ENCODE results near the gene VPS13D. TPM values are rescaled to one million over a fixed set of nuclear protein-coding genes. Genes with fewer than 3 reads are reported as not detected.

The VPS13D gene
- total RNA-seq, 1 donor from 2014 or later = 105 TPM

DNA sequence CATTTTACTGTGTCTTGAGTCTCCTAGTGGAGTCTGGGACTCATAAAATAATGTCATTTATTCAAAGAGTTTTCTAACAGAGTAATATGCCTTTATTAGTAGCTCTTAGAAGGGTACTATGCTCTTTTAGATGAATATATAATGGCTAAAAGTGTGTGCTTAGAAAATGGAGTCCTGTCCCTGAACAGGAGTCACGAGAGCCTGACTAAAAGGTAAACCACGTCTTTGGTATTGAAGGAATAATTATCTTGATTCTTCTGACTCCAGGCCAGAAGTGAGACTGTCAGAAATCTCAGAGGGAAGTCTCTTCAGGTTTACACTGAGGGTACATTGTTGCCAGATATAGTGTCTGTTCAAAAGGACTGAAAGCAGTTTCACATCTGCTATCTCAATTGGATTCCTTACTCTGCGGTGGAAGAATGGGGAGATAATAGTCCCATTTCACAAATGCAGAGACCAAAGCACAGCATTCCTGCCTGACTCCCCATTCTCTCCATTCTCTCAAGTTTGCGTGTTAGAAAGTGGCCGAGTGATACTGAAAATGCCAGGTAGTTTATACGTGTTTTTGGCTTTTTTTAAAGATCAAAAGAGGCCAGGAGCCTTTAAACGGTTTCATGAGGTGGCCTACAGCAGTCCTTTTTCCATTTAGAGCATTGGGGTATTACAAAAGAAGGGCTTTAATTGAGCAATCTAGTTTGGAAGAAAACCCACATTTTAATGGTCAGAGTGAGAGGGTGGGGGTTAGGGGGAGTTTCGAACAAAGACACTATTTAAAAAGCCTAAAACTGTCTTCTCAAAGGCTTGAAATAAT is 176.6 kb downstream of the VPS13D start:
- ATAC-seq = peak; percentile 82
- intact Hi-C loops (cut with DNase I) = loop anchor here (2.0 to 5.0 kb wide), 3 partner anchors 46 to 212 kb away; partner anchors contain the start of gene DHRS3
- DNase-seq (ENCODE audit: missing footprints) = no peak

DNA sequence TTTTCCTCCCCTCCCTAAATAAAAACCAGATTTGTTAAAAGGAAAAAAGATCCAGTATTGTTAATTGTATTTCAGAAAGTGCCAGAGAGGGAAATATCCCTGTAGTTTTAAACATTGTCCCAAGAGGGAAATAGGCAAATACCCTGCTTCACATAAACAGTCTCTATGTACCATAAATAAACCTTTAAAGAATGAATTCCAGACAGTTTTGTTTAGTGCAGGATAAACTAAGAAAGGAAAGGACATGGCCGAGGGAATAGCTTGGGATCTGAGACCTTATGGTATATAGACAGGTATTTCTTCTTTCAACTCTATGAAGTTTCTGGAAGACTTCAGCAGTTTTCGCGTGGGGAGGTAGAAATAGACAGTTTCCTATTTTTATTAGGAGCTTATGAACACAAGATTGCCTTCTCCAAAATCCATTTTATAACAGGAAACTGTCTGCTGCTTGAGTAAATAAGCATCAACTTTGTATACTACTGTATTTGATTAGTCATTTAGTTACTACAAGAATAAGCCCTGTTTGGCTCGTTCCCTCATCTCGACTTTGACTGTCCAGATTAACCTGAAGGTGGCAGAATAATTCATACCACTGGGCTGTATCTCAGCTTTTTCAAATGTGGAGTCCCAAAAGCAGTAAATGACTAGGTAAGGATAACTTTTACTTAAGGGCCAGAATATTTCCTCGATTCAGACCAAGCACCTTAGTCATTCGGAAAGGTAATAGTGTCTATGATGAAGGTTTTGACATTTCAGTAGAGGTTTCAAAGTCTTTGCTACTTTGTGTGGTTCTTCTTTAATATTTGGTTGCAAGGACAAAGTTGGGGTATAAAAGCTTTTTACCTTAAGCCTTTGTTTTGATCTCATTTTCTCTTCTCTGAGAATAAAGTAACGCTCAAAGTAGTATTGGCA is 177.5 kb downstream of the VPS13D start:
- intact Hi-C loops (cut with DNase I) = loop anchor here (2.0 to 5.0 kb wide), 3 partner anchors 45 to 211 kb away; partner anchors contain the start of gene DHRS3
- DNase-seq (ENCODE audit: missing footprints) = no peak
- peak; percentile 54 for ATAC-seq

DNA sequence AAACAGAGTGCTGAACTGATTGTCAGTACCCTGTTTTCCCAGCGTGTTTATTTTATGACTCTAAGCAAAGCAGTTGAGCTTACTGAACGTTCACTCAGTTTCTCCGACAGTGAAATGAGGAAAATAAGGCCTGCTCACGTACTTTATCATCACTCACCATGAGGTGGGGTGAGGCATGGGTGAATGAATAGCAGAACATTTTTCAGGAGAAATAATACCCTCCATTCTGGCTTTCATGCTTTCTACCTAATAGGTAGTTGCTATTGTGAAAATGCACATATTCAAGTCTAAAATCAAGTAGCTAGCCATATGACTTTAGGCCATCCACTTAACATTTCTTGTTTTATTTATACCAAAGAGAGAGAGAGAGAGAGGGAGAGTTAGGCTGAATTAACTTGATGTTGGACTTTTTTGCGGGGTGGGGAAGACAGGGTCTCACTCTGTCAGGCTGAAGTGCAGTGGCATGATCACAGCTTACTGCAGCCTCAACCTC is 178.2 kb downstream of the VPS13D start:
- intact Hi-C loops (cut with DNase I) = loop anchor here (2.0 to 5.0 kb wide), 3 partner anchors 44 to 211 kb away; partner anchors contain the start of gene DHRS3
- ATAC-seq = no peak
- DNase-seq (ENCODE audit: missing footprints) = no peak

DNA sequence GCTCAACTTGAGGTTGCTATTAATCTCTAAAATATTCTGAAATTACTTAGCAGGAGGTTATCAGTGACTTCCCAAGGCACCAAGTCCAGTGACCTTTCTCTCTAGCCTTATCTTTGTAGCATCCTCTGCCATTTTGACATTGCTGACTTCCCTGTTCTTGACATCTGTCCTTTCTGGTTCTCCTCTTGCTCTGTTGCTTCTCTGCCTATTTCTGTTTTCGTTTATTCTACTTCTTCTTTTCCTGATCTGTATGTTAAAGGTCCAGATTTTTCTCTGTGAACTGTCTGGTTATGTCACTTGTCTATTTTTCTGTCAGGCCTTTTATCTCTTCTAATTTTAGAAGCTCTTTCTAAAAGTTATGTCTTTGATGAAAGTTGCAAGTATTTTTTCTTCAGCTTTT is 178.8 kb downstream of the VPS13D start:
- ATAC-seq = no peak
- intact Hi-C loops (cut with DNase I) = loop anchor here (5.0 kb wide), 2 partner anchors 44 to 69 kb away; no protein-coding TSS in a partner anchor
- DNase-seq (ENCODE audit: missing footprints) = no peak

DNA sequence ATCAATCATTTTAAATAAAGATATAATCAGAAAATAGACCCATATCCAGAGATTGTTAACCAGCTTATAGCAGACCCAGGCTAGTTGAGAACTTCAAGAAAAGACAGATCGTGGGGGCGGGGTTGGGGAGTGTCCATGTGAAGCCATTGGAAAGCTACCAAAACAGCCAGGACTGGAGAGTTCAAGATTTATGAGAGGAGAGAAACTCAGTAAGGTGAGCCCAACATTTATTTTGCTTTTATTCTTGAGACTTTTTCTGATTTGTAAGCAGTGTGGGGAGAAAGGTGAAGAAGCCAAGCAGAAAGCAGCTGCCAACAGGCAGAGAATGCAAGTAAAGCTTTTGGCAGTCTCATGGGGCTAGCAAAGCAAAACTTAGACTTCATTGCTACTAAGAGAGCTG is 179.9 kb downstream of the VPS13D start:
- intact Hi-C loops (cut with DNase I) = loop anchor here (5.0 kb wide), 2 partner anchors 43 to 68 kb away; no protein-coding TSS in a partner anchor
- no peak for ATAC-seq
- no peak for DNase-seq (ENCODE audit: missing footprints)

DNA sequence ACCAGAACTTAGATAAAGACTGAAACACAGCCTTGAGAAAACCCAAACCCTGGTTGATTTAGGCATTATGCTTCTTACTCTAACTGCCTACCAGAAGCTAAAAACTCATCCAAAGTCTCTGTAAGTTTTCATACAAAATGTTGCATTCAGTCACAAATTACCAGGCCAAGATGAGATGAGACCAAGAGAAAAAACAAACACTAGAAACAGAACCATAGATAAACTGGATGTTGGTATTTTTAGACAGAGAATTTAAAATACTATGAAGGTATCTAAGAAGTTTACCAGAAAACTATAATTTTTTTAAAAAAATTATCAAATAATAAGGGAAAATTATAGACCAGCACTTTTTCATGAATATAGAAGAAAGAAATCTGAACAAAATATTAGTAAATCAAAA is 180.5 kb downstream of the VPS13D start:
- DNase-seq (ENCODE audit: missing footprints) (no peak), ATAC-seq (no peak)
- intact Hi-C loops (cut with DNase I) = no loop called here

DNA sequence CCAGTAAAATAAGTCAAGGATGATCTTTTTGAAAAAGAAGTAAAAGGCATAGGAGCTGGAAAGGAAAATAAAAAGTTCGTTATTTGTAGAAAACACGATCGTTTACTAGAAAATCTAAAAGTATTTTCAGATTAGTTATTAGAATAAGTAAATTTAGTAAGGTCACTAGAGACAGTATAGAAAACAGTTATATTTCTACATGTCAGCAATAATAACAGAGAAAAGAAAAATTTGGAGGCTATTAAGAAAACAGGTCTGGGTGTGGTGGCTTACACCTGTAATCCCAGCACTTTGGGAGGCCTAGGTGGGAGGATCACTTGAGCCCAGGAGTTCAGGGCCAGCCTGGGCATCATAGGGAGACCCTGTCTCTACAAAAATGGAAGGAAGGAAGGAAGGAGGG is 181.3 kb downstream of the VPS13D start:
- DNase-seq (ENCODE audit: missing footprints) (no peak), ATAC-seq (no peak)
- intact Hi-C loops (cut with DNase I) = no loop called here

DNA sequence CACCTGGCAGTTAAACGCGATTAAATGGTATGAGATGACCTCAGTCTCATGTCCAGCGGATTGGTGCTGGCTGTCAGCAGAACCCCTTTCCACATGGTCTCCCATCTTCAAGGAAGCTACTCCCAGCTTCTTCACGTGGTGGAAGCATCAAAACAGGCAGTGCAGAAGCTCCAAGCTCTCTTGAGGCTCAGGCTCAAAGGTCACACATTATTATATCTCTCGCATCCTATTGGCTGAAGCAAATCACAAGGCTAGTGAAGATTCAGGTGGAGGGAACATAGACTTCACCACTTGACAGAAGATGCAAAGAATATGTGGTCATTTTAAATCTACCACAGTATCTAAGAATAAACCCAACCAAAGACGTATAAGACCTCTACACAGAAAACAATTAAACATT is 181.9 kb downstream of the VPS13D start:
- ATAC-seq = no peak
- intact Hi-C loops (cut with DNase I) = no loop called here
- no peak for DNase-seq (ENCODE audit: missing footprints)

DNA sequence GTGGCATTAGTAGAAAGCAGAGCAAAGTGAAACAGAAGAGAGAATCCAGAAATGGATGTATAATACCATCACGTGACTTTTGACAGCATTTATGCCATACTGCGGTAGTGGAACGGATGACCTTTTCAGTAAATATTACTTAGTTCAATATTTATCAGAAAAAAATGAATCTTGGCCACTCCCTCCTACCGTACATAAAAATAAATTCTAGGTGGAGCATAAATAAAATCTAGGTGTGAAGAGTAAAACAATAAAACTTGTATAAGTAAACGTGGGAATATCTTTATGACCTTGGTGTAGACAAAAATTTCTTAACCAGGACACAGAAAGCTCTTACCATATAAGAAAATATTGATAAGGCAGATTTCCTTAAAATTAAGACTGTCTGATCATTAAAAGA is 182.6 kb downstream of the VPS13D start:
- ATAC-seq (no peak), DNase-seq (ENCODE audit: missing footprints) (no peak)
- intact Hi-C loops (cut with DNase I) = no loop called here

DNA sequence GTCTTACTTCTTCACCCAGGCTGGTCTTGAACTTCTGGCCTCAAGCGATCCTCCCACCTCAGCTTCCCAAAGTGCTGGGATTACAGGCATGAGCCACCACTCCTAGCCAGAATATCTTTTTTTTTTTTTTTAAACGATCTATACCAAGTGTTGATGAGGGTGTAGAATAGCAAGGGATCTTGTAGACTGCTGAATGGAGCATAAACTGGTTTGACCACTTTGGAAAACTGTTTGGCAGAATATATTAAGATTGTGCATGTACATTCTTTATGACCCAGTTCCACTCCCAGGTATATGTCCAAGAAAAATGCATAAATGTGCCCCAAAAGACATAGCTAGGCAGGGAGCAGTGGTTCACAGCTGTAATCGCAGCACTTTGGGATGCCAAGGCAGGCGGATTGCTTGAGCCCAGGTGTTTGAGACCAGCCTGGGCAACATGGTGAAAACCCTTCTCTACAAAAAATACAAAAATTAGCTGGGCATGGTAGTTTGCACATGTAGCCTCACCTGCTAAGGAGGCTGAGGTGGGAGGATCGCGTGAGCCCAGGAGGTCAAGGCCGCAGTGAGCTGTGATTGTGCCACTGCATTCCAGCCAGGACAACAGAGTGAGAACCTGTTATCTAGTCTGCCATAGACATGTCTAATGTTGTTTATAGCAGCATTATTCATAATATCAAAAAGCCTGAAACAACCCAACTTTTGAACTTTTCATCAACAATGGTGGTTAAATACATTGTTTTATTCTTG is 184.0 kb downstream of the VPS13D start:
- intact Hi-C loops (cut with DNase I) = no loop called here
- ATAC-seq (no peak), DNase-seq (ENCODE audit: missing footprints) (no peak)

DNA sequence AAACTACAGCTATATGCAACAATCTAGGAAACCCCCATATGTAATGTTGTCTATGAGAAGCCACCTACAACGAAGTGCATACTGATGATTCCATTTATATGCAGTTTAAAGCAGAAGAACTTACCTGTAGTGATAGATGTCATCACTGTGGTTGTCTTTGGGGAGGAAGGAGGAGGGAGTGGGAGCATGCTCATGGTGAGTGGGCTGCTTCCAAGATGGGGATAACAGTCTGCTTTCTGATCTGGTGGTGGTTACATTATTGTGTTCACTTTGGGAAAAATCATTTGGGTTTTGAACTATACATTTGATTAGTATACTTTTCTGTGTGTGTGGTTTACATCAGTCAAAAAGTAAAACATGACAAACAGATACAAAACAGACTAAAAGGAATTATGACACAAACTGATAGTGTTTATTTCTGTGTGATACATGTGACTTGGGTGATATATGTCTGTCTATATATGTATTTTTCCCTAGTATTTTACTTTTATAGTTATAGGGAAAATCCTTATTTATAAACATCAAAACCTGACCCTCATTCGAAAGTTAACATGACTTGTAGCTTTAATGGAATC is 184.7 kb downstream of the VPS13D start:
- ATAC-seq (no peak), DNase-seq (ENCODE audit: missing footprints) (no peak)
- intact Hi-C loops (cut with DNase I) = no loop called here

DNA sequence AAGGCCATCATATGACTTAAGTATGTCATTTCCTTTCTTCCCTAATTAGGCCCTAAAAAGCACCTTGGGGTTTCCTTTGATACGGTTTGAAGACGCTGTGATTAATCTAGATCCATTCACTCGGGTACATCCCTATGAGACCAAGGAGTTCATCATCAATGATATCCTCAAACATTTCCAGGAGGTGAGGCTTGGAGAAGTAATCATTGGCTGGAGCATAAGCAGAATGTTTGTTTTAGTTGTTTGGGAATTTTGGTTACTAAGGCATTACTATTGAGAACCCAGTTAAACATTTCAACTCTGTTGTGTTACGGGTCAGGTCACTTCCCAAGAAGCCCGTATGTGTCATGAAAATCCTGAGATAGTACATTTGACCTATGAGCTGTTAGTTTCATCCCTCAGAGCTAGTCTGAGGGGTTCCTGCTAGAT is 185.2 kb downstream of the VPS13D start:
- intact Hi-C loops (cut with DNase I) = no loop called here
- DNase-seq (ENCODE audit: missing footprints) (no peak), ATAC-seq (no peak)

DNA sequence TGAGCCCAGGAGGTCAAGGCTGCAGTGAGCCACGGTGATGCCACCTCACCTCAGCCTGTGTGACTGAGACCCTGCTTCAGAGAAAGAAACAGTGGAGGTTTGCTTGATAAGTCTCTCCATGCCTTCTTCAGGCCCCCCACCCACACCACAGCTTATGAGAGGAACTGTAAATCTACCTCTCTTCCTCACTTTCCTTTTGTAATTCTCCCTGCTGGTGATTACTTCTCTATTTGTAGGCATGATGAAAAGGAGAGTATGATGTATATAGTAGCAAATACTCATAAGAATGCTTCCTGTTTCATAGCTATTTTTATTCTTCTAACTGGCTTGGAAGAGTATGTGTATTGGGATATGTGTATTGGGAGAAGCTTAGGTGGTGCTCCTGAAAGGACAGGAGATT is 186.3 kb downstream of the VPS13D start:
- ATAC-seq (no peak), DNase-seq (ENCODE audit: missing footprints) (no peak)
- intact Hi-C loops (cut with DNase I) = no loop called here

DNA sequence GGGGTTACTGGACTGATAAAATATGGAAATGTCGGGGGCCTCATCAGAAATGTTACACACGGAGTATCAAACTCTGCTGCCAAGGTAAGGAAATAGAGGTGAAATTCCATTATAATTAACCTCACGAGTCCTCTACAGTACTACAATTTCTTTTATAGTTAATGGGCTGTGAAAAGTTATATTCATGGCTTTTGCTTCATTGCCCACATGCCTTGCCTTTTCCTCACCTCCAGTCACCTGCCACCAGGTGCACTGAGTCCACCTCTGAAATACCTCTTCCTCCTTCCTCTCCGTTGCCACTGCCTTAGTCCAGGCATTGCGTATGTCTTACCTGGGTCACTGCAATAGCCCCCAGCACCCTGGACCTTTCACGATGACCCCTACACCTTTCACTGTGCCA is 186.9 kb downstream of the VPS13D start:
- no peak for ATAC-seq
- DNase-seq (ENCODE audit: missing footprints) = no peak
- intact Hi-C loops (cut with DNase I) = no loop called here

DNA sequence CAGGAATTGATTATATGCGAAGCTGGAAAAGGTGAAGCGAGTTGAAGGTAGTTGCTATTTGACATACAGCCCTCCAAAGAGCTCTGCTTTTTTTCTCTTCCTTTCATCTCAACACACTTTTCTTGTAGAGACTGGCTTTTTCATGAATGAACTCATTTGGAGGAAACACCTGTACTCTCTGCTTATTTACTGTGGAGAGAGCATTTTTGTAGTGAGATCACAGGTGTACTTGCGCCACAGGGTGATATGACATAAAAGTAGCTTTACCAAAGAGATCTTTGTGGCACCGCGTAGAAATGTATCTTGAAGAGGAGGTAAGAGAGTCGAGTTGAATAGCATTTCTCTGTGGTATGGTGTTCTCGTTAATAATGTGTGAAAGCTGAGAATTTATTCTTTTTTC is 187.6 kb downstream of the VPS13D start:
- ATAC-seq (no peak), DNase-seq (ENCODE audit: missing footprints) (no peak)
- intact Hi-C loops (cut with DNase I) = no loop called here

DNA sequence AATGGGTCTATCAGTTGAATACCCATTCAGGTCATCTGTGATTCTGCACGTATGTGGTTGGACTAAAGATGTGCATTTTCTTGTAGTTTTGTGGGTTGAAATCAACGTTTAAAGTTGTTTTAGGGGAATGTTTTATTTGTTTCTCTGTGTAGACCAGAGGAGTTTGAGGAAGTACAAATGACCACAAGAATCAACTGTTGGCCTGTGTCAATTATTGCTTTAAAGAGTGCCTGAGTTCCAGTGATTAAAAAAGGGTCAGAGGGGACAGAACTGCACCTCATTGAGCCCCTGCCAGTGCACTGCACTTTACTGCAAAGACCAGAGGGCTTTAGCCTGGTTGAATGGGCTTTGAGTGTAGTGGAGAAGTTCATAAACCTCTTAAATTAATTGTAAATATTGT is 190.3 kb downstream of the VPS13D start:
- DNase-seq (ENCODE audit: missing footprints) (no peak), ATAC-seq (no peak)
- intact Hi-C loops (cut with DNase I) = no loop called here

DNA sequence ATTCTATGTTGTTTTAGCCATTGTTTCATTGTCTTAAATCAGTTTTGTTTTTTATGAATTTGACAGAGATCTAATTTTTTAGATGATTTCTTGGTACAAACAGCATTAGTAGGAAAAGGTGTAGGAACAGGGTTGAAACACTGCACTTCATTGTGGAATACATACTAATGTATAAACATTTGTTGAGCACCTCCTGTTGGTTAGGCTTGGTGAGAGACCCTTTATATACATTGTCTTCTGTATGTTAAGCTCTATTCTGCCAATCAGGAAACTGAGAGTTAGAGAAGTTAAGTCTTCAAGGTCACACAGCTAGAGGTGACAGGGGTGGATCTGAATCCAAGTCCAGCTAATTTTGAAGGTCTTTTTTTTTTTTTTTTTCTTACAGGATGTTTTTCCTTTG is 192.7 kb downstream of the VPS13D start:
- intact Hi-C loops (cut with DNase I) = no loop called here
- DNase-seq (ENCODE audit: missing footprints) (no peak), ATAC-seq (no peak)

DNA sequence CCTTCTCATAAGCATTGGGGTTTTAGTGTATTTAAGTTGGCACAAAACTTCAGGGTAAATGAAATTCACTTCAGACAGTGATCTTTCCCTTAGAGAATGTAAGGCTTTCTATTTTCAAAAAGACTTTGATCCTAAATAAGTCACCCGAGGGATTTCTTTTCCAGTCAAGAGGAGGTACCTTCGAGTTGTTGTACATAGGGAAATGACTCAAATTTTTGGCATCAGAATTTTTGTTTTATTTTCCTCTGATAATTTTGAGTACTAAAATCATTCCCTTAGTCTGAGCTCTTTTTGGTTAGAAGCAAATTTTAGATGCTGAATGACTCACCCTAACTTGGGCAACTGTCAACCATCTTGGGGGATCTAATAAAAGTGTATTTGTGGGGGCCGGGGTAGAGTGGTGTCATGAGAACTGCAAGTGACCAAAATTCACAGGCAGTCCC is 194.3 kb downstream of the VPS13D start:
- ATAC-seq = no peak
- intact Hi-C loops (cut with DNase I) = no loop called here
- DNase-seq (ENCODE audit: missing footprints) = no peak

Measured in Right ventricle myocardium inferior (tissue), 1 donor.